Pancreas (tissue), 10 donors: ENCODE data around the gene MGMT. TPM values are rescaled to one million over a fixed set of nuclear protein-coding genes. Genes with fewer than 3 reads are reported as not detected.

Experiments
- ATAC-seq, 4 donors: fragments of 200-7000 bp; cut with Tn5 transposase; one replicate each; pipeline versions ENCODE4 v1.8.0 to v1.9.1; 2020; ENCODE audit warnings: mild to moderate bottlenecking in 4 of 4, moderate library complexity in 4 of 4
- DNase-seq, 6 donors: peaks; one replicate each; pipeline ENCODE4 v3.0.0-alpha.2; 2020
- FAIRE-seq: peaks from 2 replicates; lab custom pipeline; 2012; peaks lifted over from hg19 to GRCh38; lab: Jason Lieb, UNC
- H3K27ac ChIP-seq, 4 donors: fragments of 200-600 bp; sonication (generic); 1 replicate in 3 of 4; 2 replicates in 1 of 4; pipeline versions ENCODE4 v1.5.0 to v1.8.0; 2020
- H3K27me3 ChIP-seq, 4 donors: fragments of 200-600 bp; one replicate each; pipeline ENCODE4 v1.8.0; 2021
- H3K36me3 ChIP-seq, 3 donors: fragments of 200-600 bp; sonication (generic) in 1 of 3; one replicate each; pipeline versions ENCODE4 v1.5.0 to v1.8.0; 2020 to 2021
- H3K4me1 ChIP-seq, 3 donors: fragments of 200-600 bp; one replicate each; pipeline ENCODE4 v1.8.0; 2021
- H3K4me3 ChIP-seq, 4 donors: fragments of 200-600 bp; sonication (generic) in 2 of 4; one replicate each; pipeline versions ENCODE4 v1.5.0 to v1.8.0; 2020 to 2021
- H3K9me3 ChIP-seq, 4 donors: fragments of 200-600 bp; one replicate each; pipeline ENCODE4 v1.8.0; 2021
- CTCF ChIP-seq, 4 donors: fragments of 200-600 bp; sonication (generic) in 3 of 4; IDR thresholded peaks; one replicate each; pipeline versions ENCODE4 v1.5.0 to v1.8.0; 2021; ENCODE audit warnings: antibody characterized with exemption in 4 of 4
- WGBS, 2 donors: extraction: QIAGEN DNeasy Blood & Tissue Kit; methylation state at CpG; one replicate each; pipeline ENCODE4 v1.1.7; 2013; 5-methylcytosine and 5-hydroxymethylcytosine counted together
- intact Hi-C, 3 donors: fragments of 100-400 bp; cut with DNase I; formaldehyde crosslinking; loops; one replicate each; pipeline versions ENCODE4 v1.11.1 to v1.14.2; 2022
- polyA plus RNA-seq, 2 donors: library from polyadenylated mRNA; stranded (reverse); fragments of 200-250 nt; gene quantifications; one replicate each; pipeline ENCODE4 v1.2.3, GENCODE V29; 2013
- total RNA-seq, 6 donors: library from RNA; stranded (reverse); fragmentation: NEBNext Ultra II Directional in 4 of 6; extraction: Animal tissue kit (Norgen Biotek cat#: 25700) in 4 of 6; gene quantifications; one replicate each; pipeline versions ENCODE4 v1.2.1 to v1.2.4, GENCODE V29; 2021 to 2023
- donor health status: healthy with polysubstance abuse.
- donor health status: DM: no; HTN: no; CAD: no; lungs with moderate emphysema.
- donor health status: DM: no; HTN: no; CAD: no.
- donor health status: control.
- donor health status: control.
- donor health status: Bipolar disorder and iron deficiency.
- donor health status: DM: yes; HTN: yes; CAD: no.
- donor health status: DM: no; HTN: no; CAD: no.
- donor health status: DM: no; HTN: no; CAD: no.
- donor health status: DM: yes; HTN: yes; CAD: no.

Gene MGMT
- total and polyA plus RNA-seq, 8 donors: 9.1 to 18.6 (median 12.0) TPM

GRCh38 chr10:129713659-129714265, 246.7 kb downstream of the MGMT start:
- WGBS, 2 donors: 96 to 98% methylated on average over 14 of the region's 14 CpGs
- FAIRE-seq (no peak), DNase-seq (no peak), ATAC-seq (no peak)
- Histone ChIP-seq H3K36me3 (no peaks in the 10 kb centered on the region), H3K27ac (no peak overlapping the region), H3K4me3 (no peak overlapping the region), H3K9me3 (no peaks in the 10 kb centered on the region), H3K27me3 (no peaks in the 10 kb centered on the region), H3K4me1 (no peaks in the 10 kb centered on the region)
- intact Hi-C loops: no loop called here
- no peak for TF ChIP-seq CTCF (IDR thresholded peaks at IDR 0.05)

- Histone ChIP-seq H3K27ac (no peak overlapping the region), H3K4me3 (no peak overlapping the region), H3K4me1 (no peaks in the 10 kb centered on the region), H3K27me3 (no peaks in the 10 kb centered on the region), H3K9me3 (no peaks in the 10 kb centered on the region), H3K36me3 (no peaks in the 10 kb centered on the region)
- DNase-seq (peak in 1 of 6 donors; percentile 10), ATAC-seq (no peak), FAIRE-seq (no peak)
- 93 to 95% methylated on average over 15 of the region's 15 CpGs for WGBS, 2 donors
- no peak for TF ChIP-seq CTCF (IDR thresholded peaks at IDR 0.05)
- intact Hi-C loops: no loop called here
Observed at GRCh38 chr10:129715805-129716204, 248.8 kb downstream of the MGMT start.

GRCh38 chr10:129716211-129716681, 249.2 kb downstream of the MGMT start:
- Histone ChIP-seq H3K27me3 (no peaks in the 10 kb centered on the region), H3K27ac (no peak overlapping the region), H3K9me3 (no peaks in the 10 kb centered on the region), H3K36me3 (no peaks in the 10 kb centered on the region), H3K4me3 (no peak overlapping the region), H3K4me1 (no peaks in the 10 kb centered on the region)
- DNase-seq: no peak
- no peak for FAIRE-seq
- no peak for ATAC-seq
- TF ChIP-seq CTCF (IDR thresholded peaks at IDR 0.05): no peak
- intact Hi-C loops: no loop called here
- WGBS, 2 donors: 90 to 91% methylated on average over 12 of the region's 12 CpGs

GRCh38 chr10:129716881-129717280, 249.8 kb downstream of the MGMT start:
- DNase-seq (no peak), FAIRE-seq (no peak), ATAC-seq (no peak)
- H3K4me1 ChIP-seq: no peaks in the 10 kb centered on the region
- H3K9me3 ChIP-seq: no peaks in the 10 kb centered on the region
- no peak overlapping the region for H3K4me3 ChIP-seq
- no peaks in the 10 kb centered on the region for H3K36me3 ChIP-seq
- no peak overlapping the region for H3K27ac ChIP-seq
- intact Hi-C loops: no loop called here
- TF ChIP-seq CTCF (IDR thresholded peaks at IDR 0.05): no peak
- H3K27me3 ChIP-seq: no peaks in the 10 kb centered on the region
- 97 to 98% methylated on average over 9 of the region's 9 CpGs for WGBS, 2 donors

- 93 to 96% methylated on average over 14 of the region's 14 CpGs for WGBS, 2 donors
- FAIRE-seq (no peak), DNase-seq (peak in 1 of 6 donors; percentile 13), ATAC-seq (no peak)
- intact Hi-C loops: no loop called here
- Histone ChIP-seq H3K27ac (no peak overlapping the region), H3K36me3 (no peaks in the 10 kb centered on the region), H3K27me3 (no peaks in the 10 kb centered on the region), H3K4me1 (no peaks in the 10 kb centered on the region), H3K4me3 (no peak overlapping the region), H3K9me3 (no peaks in the 10 kb centered on the region)
- TF ChIP-seq CTCF (IDR thresholded peaks at IDR 0.05): no peak
Observed at GRCh38 chr10:129717816-129718547, 250.9 kb downstream of the MGMT start.
